HG03159 (cell line): ENCODE results near the gene SLC4A2.
"Not testable (repeated sequence)": the region's sequence is repeated elsewhere in the genome, so short reads cannot be mapped to it uniquely, and the experiment has no call there.

Experiments used
- ATAC-seq: cut with Tn5 transposase; IDR thresholded peaks from one replicate; pipeline ENCODE4 v1.9.1; 2021; ENCODE audit warnings: mild to moderate bottlenecking, moderate library complexity; ENCODE audit not compliant: unreplicated experiment

SLC4A2 gene

GRCh38 chr7:151023232-151023631, 36.2 kb upstream of the SLC4A2 start:
- ATAC-seq = no peak

DNA sequence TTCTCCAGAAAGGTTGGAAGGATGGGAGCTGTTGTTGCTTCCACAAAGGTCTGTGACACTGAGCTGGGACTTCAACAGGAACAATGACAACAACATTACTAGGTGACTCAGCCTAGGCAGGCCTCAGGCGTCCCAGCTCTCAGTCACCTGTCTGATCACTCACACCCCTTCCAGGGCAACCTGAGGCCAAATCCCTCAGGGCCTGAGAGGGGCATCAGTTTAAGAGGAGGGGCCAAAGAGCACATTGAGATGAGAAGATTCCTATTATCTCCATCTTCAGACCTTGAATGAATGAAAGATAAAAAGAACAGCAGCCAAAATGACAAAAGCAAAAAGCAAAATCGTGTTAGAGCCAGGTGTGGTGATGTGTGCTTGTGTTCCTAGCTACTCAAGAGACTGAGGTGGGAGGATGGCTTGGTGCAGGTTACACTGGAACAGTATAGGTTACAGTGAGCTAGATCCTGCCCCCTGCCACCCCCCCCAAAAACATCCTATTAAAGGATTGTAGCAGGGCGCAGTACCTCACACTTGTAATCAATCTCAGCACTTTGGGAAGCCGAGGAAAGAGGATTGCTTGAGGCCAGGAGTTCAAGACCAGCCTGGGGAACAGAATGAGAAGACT, 34.8 kb upstream of the SLC4A2 start, which contains the start of gene ATG9B:
ATG9B (minus strand) TSS at position 60 of the 622 bp plus-strand sequence. CDS start 71 bp downstream, outside the sequence.
- no peak for ATAC-seq

GRCh38 chr7:151025924-151026671, 33.3 kb upstream of the SLC4A2 start:
- no peak for ATAC-seq

GRCh38 chr7:151026771-151027727, 32.3 kb upstream of the SLC4A2 start:
- ATAC-seq = not testable (repeated sequence)

DNA sequence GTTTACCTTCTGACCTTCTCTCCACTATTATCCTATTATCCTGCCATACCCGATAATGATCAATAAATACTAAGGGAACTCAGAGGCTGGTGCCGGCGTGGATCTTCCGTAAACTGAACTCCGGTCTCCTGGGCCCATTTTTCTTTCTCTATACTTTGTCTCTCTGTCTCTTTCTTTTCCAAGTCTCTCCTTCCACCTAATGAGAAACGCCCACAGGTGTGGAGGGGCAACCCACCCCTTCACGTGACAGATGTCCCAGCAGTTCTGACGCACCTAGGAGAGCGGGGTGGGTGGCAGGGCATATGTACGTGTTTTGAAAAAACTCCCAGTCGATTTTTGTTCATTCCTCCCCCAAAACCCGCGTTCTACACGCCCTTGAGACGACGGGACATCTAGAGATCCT, 31.7 kb upstream of the SLC4A2 start:
- ATAC-seq = peak; percentile 5

- peak; percentile 94 for ATAC-seq
These were observed 31.1 kb upstream of the SLC4A2 start, which contains the start of gene ABCB8 for GRCh38 chr7:151028131-151028947. Gene ABCB8 (plus strand): TSS chr7:151028450. CDS start chr7:151028516, 66 bp downstream.

DNA sequence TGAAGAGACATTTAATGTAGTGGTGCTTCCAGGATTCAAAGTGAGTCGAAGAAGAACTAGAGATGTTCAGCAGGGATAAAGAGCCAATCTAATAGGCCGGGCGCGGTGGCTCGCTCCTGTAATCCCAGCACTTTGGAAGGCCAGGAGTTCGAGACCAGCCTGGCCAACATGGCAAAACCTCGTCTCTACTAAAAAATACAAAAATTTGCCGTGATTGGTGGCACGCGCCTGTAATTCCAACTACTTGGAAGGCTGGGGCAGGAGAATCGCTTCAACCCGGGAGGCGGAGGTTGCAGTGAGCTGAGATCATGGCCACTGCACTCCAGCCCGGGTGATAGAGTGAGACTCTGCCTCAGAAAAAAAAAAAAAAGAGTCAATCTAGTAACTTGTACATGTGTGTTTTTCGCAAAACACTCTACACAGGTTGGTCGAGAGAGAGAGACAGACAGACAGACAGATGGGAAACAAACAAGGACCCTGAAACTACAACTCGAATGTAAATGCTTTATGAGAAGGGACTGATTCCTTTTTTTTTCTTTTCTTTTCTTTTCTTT, 30.4 kb upstream of the SLC4A2 start:
- ATAC-seq = no peak

GRCh38 chr7:151031011-151031410, 28.4 kb upstream of the SLC4A2 start:
- no peak for ATAC-seq

DNA sequence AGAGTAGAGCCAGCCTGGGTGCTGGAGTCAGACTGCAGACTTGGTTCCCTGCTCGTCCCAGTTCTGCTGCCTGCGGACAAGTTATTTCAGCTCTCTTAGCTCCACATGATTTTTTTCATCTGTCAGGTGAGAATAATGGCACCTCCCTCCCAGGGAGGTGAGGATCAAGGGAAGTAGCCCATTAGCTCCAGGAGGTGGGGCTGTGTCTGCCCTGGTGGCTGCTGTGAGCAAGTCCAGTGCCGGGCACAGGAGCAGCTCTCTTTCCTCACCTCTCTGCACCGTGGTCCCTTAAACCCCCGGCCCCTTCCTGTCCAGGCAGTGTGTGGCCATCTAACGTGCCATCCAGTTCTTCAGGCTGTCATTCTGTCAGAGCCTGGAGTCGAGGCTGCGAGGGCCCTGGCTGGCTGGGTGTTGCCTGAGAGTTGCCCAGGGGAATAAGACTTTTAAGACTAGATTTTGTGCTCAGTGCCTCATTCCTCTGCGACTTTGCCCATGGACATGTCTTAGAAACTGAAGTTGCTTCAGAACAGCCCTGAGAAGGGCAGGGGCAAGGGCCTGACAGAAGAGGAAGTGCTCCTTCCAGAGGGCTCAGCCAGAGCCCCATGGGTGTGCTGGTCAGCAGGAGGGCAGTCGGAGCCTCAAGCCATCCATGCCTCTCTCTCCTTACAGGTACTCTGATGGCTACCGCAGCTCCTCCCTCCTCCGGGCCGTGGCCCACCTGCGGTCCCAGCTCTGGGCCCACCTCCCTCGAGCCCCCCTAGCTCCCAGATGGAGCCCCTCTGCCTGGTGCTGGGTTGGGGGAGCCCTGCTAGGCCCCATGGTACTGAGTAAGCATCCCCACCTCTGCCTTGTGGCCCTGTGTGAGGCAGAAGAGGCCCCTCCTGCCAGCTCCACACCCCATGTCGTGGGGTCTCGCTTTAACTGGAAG, 26.2 kb upstream of the SLC4A2 start:
- no peak for ATAC-seq

GRCh38 chr7:151033864-151034249, 25.5 kb upstream of the SLC4A2 start:
- no peak for ATAC-seq

DNA sequence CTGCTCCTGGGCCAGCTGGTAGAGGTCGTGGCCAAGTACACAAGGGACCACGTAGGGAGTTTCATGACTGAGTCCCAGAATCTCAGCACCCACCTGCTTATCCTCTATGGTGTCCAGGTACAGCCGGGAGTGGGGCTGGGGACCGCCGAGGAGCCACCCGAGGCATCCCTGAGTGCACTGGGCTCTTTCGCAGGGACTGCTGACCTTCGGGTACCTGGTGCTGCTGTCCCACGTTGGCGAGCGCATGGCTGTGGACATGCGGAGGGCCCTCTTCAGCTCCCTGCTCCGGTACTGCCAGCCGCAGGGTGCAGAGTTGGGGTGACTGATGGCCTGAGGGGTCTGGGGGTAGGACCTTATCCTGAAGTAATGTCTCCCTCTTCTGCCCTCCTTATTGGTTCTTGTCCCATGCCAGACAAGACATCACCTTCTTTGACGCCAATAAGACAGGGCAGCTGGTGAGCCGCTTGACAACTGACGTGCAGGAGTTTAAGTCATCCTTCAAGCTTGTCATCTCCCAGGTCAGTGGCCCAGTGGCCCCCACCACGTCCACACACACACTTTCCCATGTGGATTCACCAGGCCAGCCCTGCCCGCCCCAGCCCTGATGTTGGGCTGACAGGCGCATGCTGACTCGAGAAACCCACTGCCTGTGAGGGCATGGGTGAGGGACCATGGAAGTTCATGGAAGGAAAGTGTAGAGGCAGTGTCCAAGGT, 24.9 kb upstream of the SLC4A2 start:
- ATAC-seq = no peak

DNA sequence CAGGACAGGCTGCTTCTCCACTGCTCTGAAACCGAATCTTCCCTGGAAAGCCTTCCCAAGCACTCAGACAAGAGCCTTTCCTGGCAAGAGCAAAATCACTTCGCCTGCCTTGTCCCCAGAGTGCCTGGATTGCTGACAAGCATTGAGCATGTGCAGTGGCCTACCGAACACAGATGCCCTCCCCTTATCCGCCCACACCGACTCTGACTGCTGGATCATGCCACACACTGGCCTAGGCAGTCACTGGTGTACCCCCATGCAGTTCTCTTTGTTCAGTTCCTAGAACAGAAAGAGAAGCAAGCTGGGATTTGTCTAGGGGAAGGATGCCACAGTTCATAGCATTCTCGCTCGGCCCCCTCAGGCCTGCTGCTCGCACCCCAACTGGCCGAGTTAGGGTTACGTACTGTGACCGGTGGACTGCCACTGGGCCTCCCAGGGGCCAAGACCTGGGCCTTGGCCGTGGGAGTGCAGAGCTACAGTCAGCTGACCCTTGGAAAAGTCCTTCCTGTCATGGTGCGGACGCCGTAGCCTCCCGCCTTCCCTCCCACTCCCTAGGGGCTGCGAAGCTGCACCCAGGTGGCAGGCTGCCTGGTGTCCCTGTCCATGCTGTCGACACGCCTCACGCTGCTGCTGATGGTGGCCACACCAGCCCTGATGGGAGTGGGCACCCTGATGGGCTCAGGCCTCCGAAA, 24.2 kb upstream of the SLC4A2 start:
- ATAC-seq = no peak

DNA sequence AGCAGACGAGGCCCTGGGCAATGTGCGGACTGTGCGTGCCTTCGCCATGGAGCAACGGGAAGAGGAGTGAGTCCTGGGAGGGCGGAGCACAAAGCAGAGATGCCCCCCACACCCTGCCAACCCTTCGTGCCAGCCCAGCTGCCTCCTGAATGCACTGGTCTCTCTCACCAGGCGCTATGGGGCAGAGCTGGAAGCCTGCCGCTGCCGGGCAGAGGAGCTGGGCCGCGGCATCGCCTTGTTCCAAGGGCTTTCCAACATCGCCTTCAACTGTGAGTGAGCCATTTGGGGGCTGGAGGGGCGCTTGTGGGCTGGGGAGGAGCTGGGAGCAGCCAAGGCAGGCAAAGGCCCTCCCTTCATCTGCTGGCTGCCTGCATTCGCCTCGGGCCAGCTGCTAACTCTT, 23.5 kb upstream of the SLC4A2 start:
- ATAC-seq = no peak

DNA sequence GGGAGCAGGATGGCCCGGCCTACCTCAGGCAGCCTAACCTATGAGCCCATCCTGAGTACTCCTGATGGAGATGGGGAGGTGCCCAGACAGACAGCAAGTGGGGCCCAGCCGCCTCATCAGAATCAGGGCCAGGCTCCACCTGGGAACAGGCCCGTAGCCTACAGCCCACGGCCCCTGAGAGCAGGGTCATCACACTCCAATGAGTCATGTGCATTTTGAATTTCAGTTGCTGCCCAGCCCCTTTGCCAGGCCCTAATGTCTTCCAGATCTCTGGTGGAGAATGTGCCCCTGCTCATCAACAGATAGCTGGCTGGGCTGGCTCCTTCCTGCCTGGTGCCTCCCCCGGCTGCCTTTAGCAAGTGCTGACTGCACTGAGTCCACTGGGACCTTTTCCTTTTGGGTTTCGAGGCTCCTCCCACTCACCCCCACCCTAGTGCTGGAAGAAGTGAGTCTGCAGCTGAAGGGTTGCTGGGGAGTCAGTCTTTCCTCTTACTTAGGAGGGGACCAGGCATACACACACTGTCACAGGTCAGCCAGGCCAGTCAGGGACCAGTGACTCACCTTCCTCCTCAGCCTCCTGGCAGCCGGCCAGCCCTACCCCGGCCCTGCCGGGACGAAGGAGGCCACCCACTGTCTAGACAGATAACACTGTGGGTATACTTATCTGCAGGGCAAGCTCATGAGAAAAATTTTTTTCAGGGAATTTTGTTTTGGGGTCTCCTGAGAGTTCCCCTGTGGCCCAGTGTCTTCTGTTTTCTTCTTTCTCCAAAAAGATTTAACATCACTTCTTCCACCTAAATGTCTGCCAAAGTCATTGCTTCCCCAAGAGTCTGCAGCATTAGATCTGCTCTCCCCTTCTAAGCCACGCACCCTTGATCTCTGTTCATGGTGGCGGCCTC, 20.2 kb upstream of the SLC4A2 start:
- no peak for ATAC-seq

- ATAC-seq = no peak
These were observed 19.4 kb upstream of the SLC4A2 start for GRCh38 chr7:151039850-151040548.
